Vagina (tissue), 2 donors: Measurements from ENCODE around the gene METTL24. TPM values are rescaled to one million over a fixed set of nuclear protein-coding genes. Genes with fewer than 3 reads are reported as not detected.
"Not testable (repeated sequence)": the region's sequence is repeated elsewhere in the genome, so short reads cannot be mapped to it uniquely, and the experiment has no call there.

Experiments used
- DNase-seq, 2 donors: peaks; one replicate each; pipeline ENCODE4 v3.0.0-alpha.2; 2017; ENCODE audit errors: extremely low spot score in 2 of 2
- H3K27ac ChIP-seq: fragments of 200-600 bp; sonication (generic); one replicate; pipeline ENCODE4 v1.5.1; 2019
- H3K27me3 ChIP-seq: fragments of 200-600 bp; sonication (generic); one replicate; pipeline ENCODE4 v1.5.1; 2019
- H3K36me3 ChIP-seq, 2 donors: fragments of 200-600 bp; sonication (generic); one replicate each; pipeline ENCODE4 v1.5.1; 2017 to 2019
- H3K4me1 ChIP-seq: fragments of 200-600 bp; sonication (generic); one replicate; pipeline ENCODE4 v1.5.1; 2019
- H3K4me3 ChIP-seq, 2 donors: fragments of 200-600 bp; sonication (generic); 1 replicate in 1 of 2; 2 replicates in 1 of 2; pipeline ENCODE4 v1.5.1; 2016 to 2019
- H3K9me3 ChIP-seq: fragments of 200-600 bp; sonication (generic); one replicate; pipeline ENCODE4 v1.5.1; 2019
- POLR2A ChIP-seq, 2 donors: fragments of 450-650 bp; IDR thresholded peaks; one replicate each; pipeline ENCODE4 v1.6.1; 2017; ENCODE audit warnings: antibody characterized with exemption in 2 of 2, mild to moderate bottlenecking in 2 of 2, moderate library complexity in 2 of 2
- POLR2AphosphoS5 ChIP-seq, 2 donors: sonication (generic); formaldehyde crosslinking; IDR thresholded peaks; one replicate each; pipeline ENCODE4 v1.9.0; 2017; ENCODE audit warnings: antibody characterized with exemption in 2 of 2, mild to moderate bottlenecking in 2 of 2, low read depth in 1 of 2; ENCODE audit not compliant: insufficient read depth in 1 of 2
- intact Hi-C: fragments of 100-400 bp; cut with DNase I; formaldehyde crosslinking; loops from one replicate; pipeline ENCODE4 v1.15.1; 2023
- total RNA-seq: library from RNA; depleted of rRNA; stranded (reverse); fragments of >200 nt; gene quantifications from one replicate; pipeline ENCODE4 v1.2.3, GENCODE V29; 2016
- TF ChIP-seq, protein P1 (sequence below), 3 experiments: fragments of 450-650 bp in 2 of 3; fragments of 200-600 bp in 1 of 3; sonication (generic) in 1 of 3; IDR thresholded peaks; one replicate each; pipeline ENCODE4 v1.5.1; 2017 to 2019; ENCODE audit warnings: antibody characterized with exemption in 3 of 3, mild to moderate bottlenecking in 2 of 3, moderate library complexity in 2 of 3

The METTL24 gene
- total RNA-seq, 1 donor from 2014 or later, result 6.6 TPM

GRCh38 chr6:110250838-110251237 is 107.3 kb downstream of the METTL24 start:
- TF ChIP-seq POLR2AphosphoS5 (IDR thresholded peaks at IDR 0.05; ENCODE audit: insufficient read depth in 1 of 2, low read depth in 1 of 2), result no peak
- TF ChIP-seq, protein P1, sequence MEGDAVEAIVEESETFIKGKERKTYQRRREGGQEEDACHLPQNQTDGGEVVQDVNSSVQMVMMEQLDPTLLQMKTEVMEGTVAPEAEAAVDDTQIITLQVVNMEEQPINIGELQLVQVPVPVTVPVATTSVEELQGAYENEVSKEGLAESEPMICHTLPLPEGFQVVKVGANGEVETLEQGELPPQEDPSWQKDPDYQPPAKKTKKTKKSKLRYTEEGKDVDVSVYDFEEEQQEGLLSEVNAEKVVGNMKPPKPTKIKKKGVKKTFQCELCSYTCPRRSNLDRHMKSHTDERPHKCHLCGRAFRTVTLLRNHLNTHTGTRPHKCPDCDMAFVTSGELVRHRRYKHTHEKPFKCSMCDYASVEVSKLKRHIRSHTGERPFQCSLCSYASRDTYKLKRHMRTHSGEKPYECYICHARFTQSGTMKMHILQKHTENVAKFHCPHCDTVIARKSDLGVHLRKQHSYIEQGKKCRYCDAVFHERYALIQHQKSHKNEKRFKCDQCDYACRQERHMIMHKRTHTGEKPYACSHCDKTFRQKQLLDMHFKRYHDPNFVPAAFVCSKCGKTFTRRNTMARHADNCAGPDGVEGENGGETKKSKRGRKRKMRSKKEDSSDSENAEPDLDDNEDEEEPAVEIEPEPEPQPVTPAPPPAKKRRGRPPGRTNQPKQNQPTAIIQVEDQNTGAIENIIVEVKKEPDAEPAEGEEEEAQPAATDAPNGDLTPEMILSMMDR (IDR thresholded peaks at IDR 0.05), result no peak
- Histone ChIP-seq H3K9me3 (no peaks in the 10 kb centered on the region), H3K27me3 (no peaks in the 10 kb centered on the region), H3K27ac (no peak overlapping the region), H3K36me3 (no peaks in the 10 kb centered on the region), H3K4me3 (no peak overlapping the region), H3K4me1 (no peaks in the 10 kb centered on the region)
- intact Hi-C loops, result no loop called here
- no peak for DNase-seq

- DNase-seq, result no peak
- TF ChIP-seq, protein P1 (IDR thresholded peaks at IDR 0.05), result no peak
- TF ChIP-seq POLR2AphosphoS5 (IDR thresholded peaks at IDR 0.05; ENCODE audit: insufficient read depth in 1 of 2, low read depth in 1 of 2) (no peak), POLR2A (IDR thresholded peaks at IDR 0.05) (no peak)
- H3K27me3 ChIP-seq, result no peaks in the 10 kb centered on the region
- intact Hi-C loops, result no loop called here
- H3K4me1 ChIP-seq, result no peaks in the 10 kb centered on the region
- H3K36me3 ChIP-seq, result no peaks in the 10 kb centered on the region
- H3K27ac ChIP-seq, result no peak overlapping the region
- no peak overlapping the region for H3K4me3 ChIP-seq
- H3K9me3 ChIP-seq, result no peaks in the 10 kb centered on the region
Observed at GRCh38 chr6:110250058-110250457, 108.1 kb downstream of the METTL24 start.

GRCh38 chr6:110246900-110247546 is 111.1 kb downstream of the METTL24 start:
- intact Hi-C loops, result no loop called here
- Histone ChIP-seq H3K4me3 (no peak overlapping the region), H3K27me3 (no peaks in the 10 kb centered on the region), H3K27ac (no peak overlapping the region), H3K36me3 (no peaks in the 10 kb centered on the region), H3K9me3 (no peaks in the 10 kb centered on the region), H3K4me1 (no peaks in the 10 kb centered on the region)
- TF ChIP-seq, protein P1 (IDR thresholded peaks at IDR 0.05), result no peak
- TF ChIP-seq POLR2A (IDR thresholded peaks at IDR 0.05) (no peak), POLR2AphosphoS5 (IDR thresholded peaks at IDR 0.05; ENCODE audit: insufficient read depth in 1 of 2, low read depth in 1 of 2) (no peak)
- DNase-seq, result no peak

DNA sequence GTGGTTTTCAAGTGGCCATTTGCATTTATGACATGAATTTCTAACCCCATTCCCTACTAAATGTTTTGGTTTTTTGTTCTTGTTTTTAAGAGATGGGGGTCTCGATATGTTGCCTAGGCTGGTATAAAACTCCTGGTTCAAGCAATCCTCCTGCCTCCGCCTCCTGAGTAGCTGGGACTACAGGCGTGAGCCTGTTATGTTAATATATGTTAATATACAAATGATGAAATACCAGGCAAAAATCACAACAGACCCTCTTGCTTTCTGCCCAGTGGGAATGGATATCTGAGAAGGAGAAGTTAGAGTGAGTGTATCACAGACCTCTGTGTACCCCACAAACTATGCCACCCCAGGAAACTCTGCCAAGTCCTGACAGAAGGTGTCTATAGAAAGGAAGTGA is 111.8 kb downstream of the METTL24 start:
- Histone ChIP-seq H3K27me3 (no peaks in the 10 kb centered on the region), H3K36me3 (no peaks in the 10 kb centered on the region), H3K9me3 (no peaks in the 10 kb centered on the region), H3K4me3 (no peak overlapping the region), H3K27ac (no peak overlapping the region), H3K4me1 (no peaks in the 10 kb centered on the region)
- DNase-seq, result no peak
- intact Hi-C loops, result no loop called here
- TF ChIP-seq POLR2AphosphoS5 (IDR thresholded peaks at IDR 0.05; ENCODE audit: insufficient read depth in 1 of 2, low read depth in 1 of 2) (no peak), POLR2A (IDR thresholded peaks at IDR 0.05) (no peak)
- TF ChIP-seq, protein P1 (IDR thresholded peaks at IDR 0.05), result no peak

DNA sequence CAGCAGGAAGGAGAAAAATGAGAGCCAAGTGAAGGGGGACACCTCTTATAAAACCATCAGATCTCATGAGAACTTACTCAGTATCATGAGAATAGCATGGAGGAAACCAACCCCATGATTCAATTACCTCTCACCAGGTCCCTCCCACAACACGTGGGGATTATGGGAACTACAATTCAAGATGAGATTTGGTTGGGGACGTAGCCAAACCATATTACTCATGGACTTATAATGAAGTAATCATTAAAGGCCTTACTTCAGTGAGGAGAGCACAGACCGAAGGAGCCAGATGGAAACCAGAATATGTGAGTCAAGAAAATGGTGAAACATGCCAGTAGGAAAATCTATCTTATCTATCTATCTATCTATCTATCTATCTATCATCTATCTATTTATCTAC is 113.5 kb downstream of the METTL24 start:
- intact Hi-C loops, H3K36me3 ChIP-seq, H3K4me3 ChIP-seq, H3K27ac ChIP-seq, H3K27me3 ChIP-seq, H3K9me3 ChIP-seq, H3K4me1 ChIP-seq, DNase-seq: not testable (repeated sequence)
